Jurkat, Clone E6-1 (cell line): ENCODE data around the gene ALCAM.

ENCODE experiments used
- DNase-seq: peaks from one replicate; pipeline ENCODE4 v3.0.0-alpha.2; 2011; ENCODE audit warnings: low read depth, low spot score
- H3K4me3 ChIP-seq: 2 replicates; pipeline ENCODE4 v1.5.1; 2011; ENCODE audit warnings: mild to moderate bottlenecking, low read length, control low read depth, moderate library complexity

ALCAM gene

GRCh38 chr3:105354429-105354828, 12.3 kb upstream of the ALCAM start:
- H3K4me3 ChIP-seq = no peak overlapping the region
- DNase-seq = no peak

GRCh38 chr3:105355408-105356061, 11.2 kb upstream of the ALCAM start:
- H3K4me3 ChIP-seq = no peak overlapping the region
- DNase-seq = no peak

GRCh38 chr3:105356396-105356795, 10.3 kb upstream of the ALCAM start:
- no peak for DNase-seq

GRCh38 chr3:105356988-105357387, 9.7 kb upstream of the ALCAM start:
- no peak overlapping the region for H3K4me3 ChIP-seq
- no peak for DNase-seq

More at GRCh38 chr3:105356396-105356795, 10.3 kb upstream of the ALCAM start:
- no peak overlapping the region for H3K4me3 ChIP-seq

GRCh38 chr3:105359098-105359762, 7.5 kb upstream of the ALCAM start:
- no peak overlapping the region for H3K4me3 ChIP-seq
- DNase-seq = no peak

GRCh38 chr3:105360003-105360402, 6.7 kb upstream of the ALCAM start:
- H3K4me3 ChIP-seq = no peak overlapping the region
- no peak for DNase-seq

GRCh38 chr3:105362021-105362665, 4.6 kb upstream of the ALCAM start:
- H3K4me3 ChIP-seq = no peak overlapping the region
- no peak for DNase-seq

GRCh38 chr3:105364128-105364527, 2.6 kb upstream of the ALCAM start:
- DNase-seq = no peak
- H3K4me3 ChIP-seq = no peak overlapping the region

- no peak overlapping the region for H3K4me3 ChIP-seq
- no peak for DNase-seq
Measured at GRCh38 chr3:105365081-105365390, 1.7 kb upstream of the ALCAM start.

GRCh38 chr3:105365391-105366325, 1.1 kb upstream of the ALCAM start:
- DNase-seq = no peak
- H3K4me3 ChIP-seq = peak overlapping the region; percentile 76; the same call in 1 of the 2 replicates

GRCh38 chr3:105367063-105367405, 325 bp downstream of the ALCAM start:
- no peak for DNase-seq
- peak overlapping the region; percentile 76 for H3K4me3 ChIP-seq

GRCh38 chr3:105367406-105368213, 901 bp downstream of the ALCAM start:
- peak overlapping the region; percentile 76 for H3K4me3 ChIP-seq
- DNase-seq = no peak

GRCh38 chr3:105368566-105369499, 2.1 kb downstream of the ALCAM start:
- peak; percentile 64 for DNase-seq
- peak overlapping the region; percentile 76 for H3K4me3 ChIP-seq

- DNase-seq = peak; percentile 59
- H3K4me3 ChIP-seq = peak overlapping the region; percentile 76
Measured at GRCh38 chr3:105369500-105370371, 3.0 kb downstream of the ALCAM start.

- no peak overlapping the region for H3K4me3 ChIP-seq
- no peak for DNase-seq
Measured at GRCh38 chr3:105373383-105373782, 6.7 kb downstream of the ALCAM start.

GRCh38 chr3:105375750-105376511, 9.2 kb downstream of the ALCAM start:
- no peak overlapping the region for H3K4me3 ChIP-seq
- no peak for DNase-seq
